KMS-11 (cell line): ENCODE data around the gene ZSCAN2.
"Not testable (repeated sequence)": the region's sequence is repeated elsewhere in the genome, so short reads cannot be mapped to it uniquely, and the experiment has no call there.

Source experiments
- H2AFZ ChIP-seq: fragments of 200-600 bp; sonication (generic); 2 replicates; pipeline ENCODE4 v1.6.1; 2016; ENCODE audit warnings: antibody characterized with exemption, mixed run types, low read depth
- H3K27ac ChIP-seq: fragments of 200-600 bp; sonication (generic); 2 replicates; pipeline ENCODE4 v1.6.1; 2016; ENCODE audit warnings: mild to moderate bottlenecking, mixed run types
- H3K27me3 ChIP-seq: fragments of 200-600 bp; sonication (generic); 2 replicates; pipeline ENCODE4 v1.6.1; 2017; ENCODE audit warnings: mild to moderate bottlenecking, low read depth, mixed run types, moderate library complexity; ENCODE audit not compliant: insufficient read depth
- H3K36me3 ChIP-seq: fragments of 200-600 bp; sonication (generic); 2 replicates; pipeline ENCODE4 v1.6.1; 2017; ENCODE audit warnings: mild to moderate bottlenecking, mixed run types; ENCODE audit not compliant: insufficient read depth
- H3K4me1 ChIP-seq: fragments of 200-600 bp; sonication (generic); 2 replicates; pipeline ENCODE4 v1.6.1; 2016; ENCODE audit warnings: mild to moderate bottlenecking, low read depth, mixed run types; ENCODE audit not compliant: poor library complexity, severe bottlenecking
- H3K4me2 ChIP-seq: fragments of 200-600 bp; sonication (generic); 2 replicates; pipeline ENCODE4 v1.7.0; 2016; ENCODE audit warnings: mild to moderate bottlenecking, mixed run types
- H3K4me3 ChIP-seq: fragments of 200-600 bp; sonication (generic); IDR thresholded peaks from 2 replicates; pipeline ENCODE4 v1.6.1; 2017; ENCODE audit warnings: low read depth, low read length, mixed read lengths; ENCODE audit not compliant: insufficient read depth
- H3K79me2 ChIP-seq: fragments of 200-600 bp; sonication (generic); 2 replicates; pipeline ENCODE4 v1.6.1; 2016; ENCODE audit warnings: low read depth, mixed run types; ENCODE audit not compliant: insufficient read depth
- H3K9ac ChIP-seq: fragments of 200-600 bp; sonication (generic); 2 replicates; pipeline ENCODE4 v1.6.1; 2016; ENCODE audit warnings: mild to moderate bottlenecking, mixed run types
- H4K20me1 ChIP-seq: fragments of 200-600 bp; sonication (generic); 2 replicates; pipeline ENCODE4 v1.6.1; 2016; ENCODE audit warnings: mild to moderate bottlenecking, mixed run types; ENCODE audit not compliant: insufficient read depth
- CTCF ChIP-seq: fragments of 200-600 bp; sonication (generic); conservative IDR thresholded peaks from 2 replicates; pipeline ENCODE4 v1.6.1; 2017; ENCODE audit warnings: low read depth, mild to moderate bottlenecking, antibody characterized with exemption, low read length, moderate library complexity, mixed read lengths

ZSCAN2 gene

GRCh38 chr15:84600687-84601554 lies at the start of gene ZSCAN2:
Gene ZSCAN2 (plus strand): TSS chr15:84601009. CDS start chr15:84603928, 2,919 bp downstream.
- Histone ChIP-seq H3K79me2 (no peaks in the 10 kb centered on the region), H3K27ac (peak within 1 kb of the TSS; percentile 9; the same call in 1 of the 2 replicates), H4K20me1 (no peaks in the 10 kb centered on the region), H3K4me1 (peaks cover 29% of the 10 kb centered on the region), H3K9ac (peak within 1 kb of the TSS; percentile 68; the same call in 1 of the 2 replicates), H3K27me3 (no peaks in the 10 kb centered on the region), H3K4me2 (peak within 1 kb of the TSS; percentile 91), H3K36me3 (no peaks in the 10 kb centered on the region), H3K4me3 (peak within 1 kb of the TSS; percentile 28), H2AFZ (peak within 1 kb of the TSS; percentile 91)
- no peak for TF ChIP-seq CTCF

GRCh38 chr15:84551624-84552023 lies 49.2 kb upstream of the ZSCAN2 start:
- H3K27ac ChIP-seq, H3K4me3 ChIP-seq, H3K9ac ChIP-seq, H3K79me2 ChIP-seq, H3K36me3 ChIP-seq, H2AFZ ChIP-seq, H4K20me1 ChIP-seq, H3K4me2 ChIP-seq, H3K27me3 ChIP-seq: not testable (repeated sequence)
- H3K4me1 ChIP-seq: peaks cover 17% of the 10 kb centered on the region

- H3K27me3 ChIP-seq: no peaks in the 10 kb centered on the region
- peaks cover 7% of the 10 kb centered on the region for H3K4me1 ChIP-seq
- no peak overlapping the region for H3K9ac ChIP-seq
- H3K27ac ChIP-seq: no peak overlapping the region
- no peak overlapping the region for H3K4me3 ChIP-seq
- H3K4me2 ChIP-seq: no peak overlapping the region
- H2AFZ ChIP-seq: no peak overlapping the region
- no peaks in the 10 kb centered on the region for H3K79me2 ChIP-seq
- no peaks in the 10 kb centered on the region for H3K36me3 ChIP-seq
- no peaks in the 10 kb centered on the region for H4K20me1 ChIP-seq
- TF ChIP-seq CTCF: no peak
These were observed 47.9 kb upstream of the ZSCAN2 start for GRCh38 chr15:84552896-84553295.

DNA sequence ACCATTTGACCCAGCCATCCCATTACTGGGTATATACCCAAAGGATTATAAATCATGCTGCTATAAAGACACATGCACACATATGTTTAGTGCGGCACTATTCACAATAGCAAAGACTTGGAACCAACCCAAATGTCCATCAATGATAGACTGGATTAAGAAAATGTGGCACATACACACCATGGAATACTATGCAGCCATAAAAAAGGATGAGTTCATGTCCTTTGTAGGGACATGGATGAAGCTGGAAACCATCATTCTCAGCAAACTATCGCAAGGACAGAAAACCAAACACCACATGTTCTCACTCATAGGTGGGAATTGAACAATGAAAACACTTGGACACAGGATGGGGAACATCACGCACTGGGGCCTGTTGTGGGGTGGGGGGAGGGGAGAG lies 44.1 kb upstream of the ZSCAN2 start:
- H3K4me3 ChIP-seq, H3K4me2 ChIP-seq, H2AFZ ChIP-seq, H4K20me1 ChIP-seq, H3K27me3 ChIP-seq, H3K79me2 ChIP-seq, H3K4me1 ChIP-seq, H3K36me3 ChIP-seq, H3K9ac ChIP-seq, H3K27ac ChIP-seq: not testable (repeated sequence)

DNA sequence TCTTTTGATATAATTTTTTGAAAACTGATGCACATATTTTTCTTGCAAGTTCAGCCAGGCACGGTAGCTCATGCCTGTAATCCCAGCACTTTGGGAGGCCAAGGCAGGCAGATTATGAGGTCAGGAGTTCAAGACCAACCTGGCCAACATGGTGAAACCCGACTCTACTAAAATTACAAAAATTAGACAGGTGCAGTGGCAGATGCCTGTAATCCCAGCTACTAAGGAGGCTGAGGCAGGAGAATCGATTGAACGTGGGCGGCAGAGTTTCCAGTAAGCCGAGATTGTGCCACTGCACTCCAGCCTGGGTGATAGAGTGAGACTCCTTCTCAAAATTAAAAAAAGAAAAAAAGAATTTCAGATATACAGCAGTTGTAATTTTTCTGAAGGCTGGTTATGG lies 32.8 kb upstream of the ZSCAN2 start:
- H3K79me2 ChIP-seq: not testable (repeated sequence)

More for the DNA sequence above, 32.8 kb upstream of the ZSCAN2 start:
- not testable (repeated sequence) for H3K27me3 ChIP-seq, H4K20me1 ChIP-seq, H2AFZ ChIP-seq, H3K4me3 ChIP-seq, H3K9ac ChIP-seq, H3K36me3 ChIP-seq, H3K27ac ChIP-seq
- Histone ChIP-seq H3K4me2 (peak overlapping the region; percentile 29; the same call in 1 of the 2 replicates), H3K4me1 (peaks cover 23% of the 10 kb centered on the region)
